K562 (cell line): ENCODE results near the gene HOXC11.

ENCODE experiments used
- CEBPG ChIP-seq, 3 experiments: fragments of 200-800 bp in 1 of 3; sonication (Bioruptor generic) in 1 of 3; sonication (generic) in 1 of 3; formaldehyde crosslinking in 1 of 3; IDR thresholded peaks in 2 of 3; conservative IDR thresholded peaks in 1 of 3; 2 replicates each; pipeline versions ENCODE4 v1.6.1 to v1.8.0; 2016 to 2022; ENCODE audit warnings: missing compliant biosample characterization in 2 of 3, missing genetic modification characterization in 2 of 3, mild to moderate bottlenecking in 1 of 3, missing genetic modification reagents in 1 of 3
- CTCF ChIP-seq, 3 experiments: IDR thresholded peaks in 2 of 3; conservative IDR thresholded peaks in 1 of 3; 2 replicates each; pipeline ENCODE4 v1.5.1; 2011 to 2012; ENCODE audit warnings: low read length in 3 of 3, mild to moderate bottlenecking in 3 of 3, control low read depth in 2 of 3, improper control_type of control experiment in 1 of 3, inconsistent platforms in 1 of 3, low read depth in 1 of 3, mixed read lengths in 1 of 3, moderate library complexity in 1 of 3; ENCODE audit not compliant: insufficient read depth in 2 of 3
- ZSCAN29 ChIP-seq: fragments of 450-650 bp; IDR thresholded peaks from 2 replicates; pipeline ENCODE4 v1.6.1; 2017

GRCh38 chr12:53978477-53979356, 5.8 kb downstream of the HOXC11 start:
- TF ChIP-seq ZSCAN29 (no peak), CTCF (IDR thresholded peaks at IDR 0.05 in 2 of 3, conservative IDR thresholded peaks at IDR 0.05 in 1 of 3; ENCODE audit: insufficient read depth in 2 of 3, low read depth in 1 of 3, low read length in 3 of 3) (no peak), CEBPG (CRISPR knock-in tag; IDR thresholded peaks at IDR 0.05) (no peak), CEBPG (tag; conservative IDR thresholded peaks at IDR 0.05 in 1 of 2, IDR thresholded peaks at IDR 0.05 in 1 of 2) (no peak)
